Measurements from ENCODE around the gene ITGB8. TPM values are rescaled to one million over a fixed set of nuclear protein-coding genes. Genes with fewer than 3 reads are reported as not detected.

Gene ITGB8
- polyA plus RNA-seq, 6 donors from 2014 or later = not detected

DNA sequence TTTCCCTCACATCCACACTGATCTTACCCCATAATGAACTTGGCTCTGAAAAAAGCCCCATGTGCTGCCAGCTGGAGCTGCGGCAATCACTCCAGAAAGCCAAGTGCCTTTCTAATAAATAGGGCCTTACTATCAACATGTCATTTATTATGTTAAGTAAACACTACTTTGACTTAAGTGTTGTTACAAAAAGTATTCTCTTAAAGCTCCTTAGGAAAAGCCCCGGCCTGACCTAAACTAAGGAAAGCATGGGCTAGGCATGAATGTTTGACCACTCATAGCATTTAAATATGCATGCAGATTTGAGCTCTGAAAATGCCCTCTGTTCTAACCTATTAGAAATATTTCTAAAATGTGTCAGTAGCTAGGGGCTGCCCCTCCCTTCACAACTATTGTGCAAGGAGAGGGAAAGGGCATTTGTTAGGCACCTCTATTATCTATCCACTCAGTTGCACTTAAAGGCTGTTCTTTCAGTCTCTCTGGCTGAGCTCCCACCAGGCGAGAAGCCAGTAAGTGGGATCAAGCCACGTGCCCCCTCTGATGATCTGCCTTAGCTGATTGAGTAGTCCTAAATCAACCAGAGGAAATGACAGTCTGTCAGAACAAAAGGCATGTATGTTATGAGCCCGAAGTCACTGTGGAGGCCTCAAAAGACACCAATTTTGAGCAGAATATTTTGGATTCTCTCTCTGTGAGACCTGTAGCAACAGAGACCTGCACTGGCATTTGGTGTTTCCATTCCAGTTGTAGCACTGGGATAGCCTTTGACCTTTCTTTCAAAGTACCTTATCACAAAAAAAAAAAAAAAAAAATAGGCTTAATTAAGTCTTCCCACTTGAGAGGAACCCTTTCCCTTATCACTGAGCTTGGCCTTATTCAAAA lies 77.1 kb downstream of the ITGB8 start:
- no peak for ATAC-seq (ENCODE audit: low read depth in 2 of 2)
- no peaks in the 10 kb centered on the region for H3K9me3 Mint-ChIP-seq

DNA sequence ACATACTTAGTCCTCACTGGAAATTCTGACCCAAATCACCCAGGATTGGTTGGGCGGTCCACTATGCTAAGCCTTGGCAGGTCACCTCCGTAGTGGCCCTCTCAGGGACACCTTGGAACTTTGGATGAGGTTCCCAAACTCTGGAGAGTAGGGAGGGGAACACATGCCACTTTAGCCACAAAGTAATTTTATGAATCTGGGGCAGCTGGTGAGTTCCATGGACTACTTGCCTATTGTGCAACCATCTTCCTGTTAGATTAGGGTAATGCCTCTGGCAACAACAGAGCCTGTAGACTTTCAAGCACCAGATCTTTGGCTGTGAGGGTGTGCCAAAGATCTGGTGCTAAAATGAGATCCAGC lies 77.7 kb downstream of the ITGB8 start:
- DNase-seq = no peak
- H3K4me3 Mint-ChIP-seq = no peak overlapping the region
- H3K36me3 Mint-ChIP-seq = no peaks in the 10 kb centered on the region
- H3K27me3 Mint-ChIP-seq = no peaks in the 10 kb centered on the region
- no peaks in the 10 kb centered on the region for H3K4me1 Mint-ChIP-seq
- ATAC-seq (ENCODE audit: low read depth in 2 of 2) = no peak
- no peaks in the 10 kb centered on the region for H3K9me3 Mint-ChIP-seq
- no peak overlapping the region for H3K27ac Mint-ChIP-seq

More for the DNA sequence above, 77.1 kb downstream of the ITGB8 start:
- Mint-ChIP-seq H3K27me3 (no peaks in the 10 kb centered on the region), H3K36me3 (no peaks in the 10 kb centered on the region), H3K4me3 (no peak overlapping the region), H3K27ac (peak overlapping the region in 2 of 6 donors; percentile 13 to 34), H3K4me1 (no peaks in the 10 kb centered on the region)
- DNase-seq = no peak

DNA sequence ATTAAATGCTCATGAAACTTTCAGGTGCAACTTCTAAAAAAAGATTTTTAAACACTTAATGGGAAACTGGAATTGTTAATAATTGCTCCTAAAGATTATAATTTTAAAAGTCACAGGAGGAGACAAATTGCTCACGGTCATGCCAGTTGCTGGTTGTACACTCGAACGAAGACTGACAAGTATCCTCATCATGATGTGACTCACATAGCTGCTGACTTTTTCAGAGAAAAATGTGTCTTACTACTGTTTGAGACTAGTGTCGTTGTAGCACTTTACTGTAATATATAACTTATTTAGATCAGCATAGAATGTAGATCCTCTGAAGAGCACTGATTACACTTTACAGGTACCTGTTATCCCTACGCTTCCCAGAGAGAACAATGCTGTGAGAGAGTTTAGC lies 79.3 kb downstream of the ITGB8 start:
- no peak overlapping the region for H3K27ac Mint-ChIP-seq
- no peaks in the 10 kb centered on the region for H3K36me3 Mint-ChIP-seq
- DNase-seq (no peak), ATAC-seq (ENCODE audit: low read depth in 2 of 2) (no peak)
- no peaks in the 10 kb centered on the region for H3K9me3 Mint-ChIP-seq
- H3K4me1 Mint-ChIP-seq = no peaks in the 10 kb centered on the region
- H3K27me3 Mint-ChIP-seq = no peaks in the 10 kb centered on the region
- H3K4me3 Mint-ChIP-seq = no peak overlapping the region

DNA sequence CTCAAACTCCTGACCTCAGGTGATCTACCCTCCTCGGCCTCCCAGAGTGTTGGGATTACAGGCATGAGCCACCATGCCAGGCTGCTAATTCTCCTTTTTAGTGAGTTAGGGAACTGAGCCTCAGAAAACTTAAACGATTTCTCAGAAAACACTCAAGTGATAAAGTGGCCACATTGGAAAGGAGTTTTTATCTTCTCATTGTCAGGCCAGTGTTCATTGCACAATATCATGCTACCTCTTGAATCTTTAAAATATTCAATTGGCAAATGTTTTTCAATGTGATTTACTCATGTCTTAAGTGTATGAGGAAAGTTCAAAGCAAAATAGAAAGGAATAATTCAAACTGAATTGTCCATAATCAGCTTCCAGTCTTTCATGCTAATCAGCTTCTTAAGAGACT lies 80.7 kb downstream of the ITGB8 start:
- Mint-ChIP-seq H3K27ac (peak overlapping the region in 1 of 6 donors; percentile 21), H3K9me3 (no peaks in the 10 kb centered on the region), H3K4me3 (no peak overlapping the region), H3K4me1 (no peaks in the 10 kb centered on the region), H3K36me3 (no peaks in the 10 kb centered on the region), H3K27me3 (no peaks in the 10 kb centered on the region)
- no peak for ATAC-seq (ENCODE audit: low read depth in 2 of 2)
- DNase-seq = no peak

DNA sequence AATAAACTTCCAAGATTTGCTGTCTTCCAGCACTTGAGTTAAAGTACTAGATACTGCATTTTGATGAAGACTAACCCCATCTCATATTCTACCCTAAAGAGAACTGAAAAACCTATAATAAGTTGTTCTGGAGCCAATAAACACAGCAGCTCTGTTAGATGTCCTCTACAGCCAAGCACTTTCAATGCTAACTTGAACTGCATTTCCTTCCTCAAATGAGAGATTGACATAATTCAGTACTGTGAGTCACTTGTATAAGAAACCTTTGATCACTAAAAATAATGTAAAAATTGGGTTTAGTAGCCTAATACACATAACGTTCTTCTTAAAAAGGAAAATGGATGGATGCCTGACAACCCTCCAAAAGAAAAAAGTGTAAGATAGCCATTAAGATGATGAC lies 81.3 kb downstream of the ITGB8 start:
- H3K27ac Mint-ChIP-seq = no peak overlapping the region
- no peak overlapping the region for H3K4me3 Mint-ChIP-seq
- no peaks in the 10 kb centered on the region for H3K9me3 Mint-ChIP-seq
- ATAC-seq (ENCODE audit: low read depth in 2 of 2) (no peak), DNase-seq (no peak)
- no peaks in the 10 kb centered on the region for H3K27me3 Mint-ChIP-seq
- H3K4me1 Mint-ChIP-seq = no peaks in the 10 kb centered on the region
- H3K36me3 Mint-ChIP-seq = no peaks in the 10 kb centered on the region

DNA sequence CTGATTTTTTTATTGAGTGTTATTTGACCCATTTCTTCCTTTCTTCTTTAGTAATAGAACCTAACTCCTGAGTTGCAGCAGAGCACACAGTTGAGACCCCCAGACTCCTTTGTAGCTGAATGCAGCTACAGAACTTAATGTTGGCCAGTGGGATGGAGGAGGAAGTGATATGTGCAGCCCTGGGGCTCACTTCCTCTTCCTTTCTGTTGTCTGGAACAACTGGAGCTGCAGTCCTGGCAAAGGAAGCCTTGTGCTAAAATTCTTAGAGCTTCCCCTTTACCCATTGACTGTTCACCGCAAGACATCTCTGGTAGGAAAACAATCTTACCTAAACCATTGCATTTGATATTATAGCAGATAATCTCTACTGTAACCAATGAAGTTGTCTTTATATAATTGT lies 86.6 kb downstream of the ITGB8 start:
- no peak overlapping the region for H3K27ac Mint-ChIP-seq
- H3K4me1 Mint-ChIP-seq = peaks cover 0 to 3% (median 0%) of the 10 kb centered on the region in 3 donors
- ATAC-seq (ENCODE audit: low read depth in 2 of 2) = peak in 1 of 2 donors; percentile 37
- no peak for DNase-seq
- no peaks in the 10 kb centered on the region for H3K36me3 Mint-ChIP-seq
- no peaks in the 10 kb centered on the region for H3K27me3 Mint-ChIP-seq
- H3K9me3 Mint-ChIP-seq = no peaks in the 10 kb centered on the region
- H3K4me3 Mint-ChIP-seq = no peak overlapping the region

DNA sequence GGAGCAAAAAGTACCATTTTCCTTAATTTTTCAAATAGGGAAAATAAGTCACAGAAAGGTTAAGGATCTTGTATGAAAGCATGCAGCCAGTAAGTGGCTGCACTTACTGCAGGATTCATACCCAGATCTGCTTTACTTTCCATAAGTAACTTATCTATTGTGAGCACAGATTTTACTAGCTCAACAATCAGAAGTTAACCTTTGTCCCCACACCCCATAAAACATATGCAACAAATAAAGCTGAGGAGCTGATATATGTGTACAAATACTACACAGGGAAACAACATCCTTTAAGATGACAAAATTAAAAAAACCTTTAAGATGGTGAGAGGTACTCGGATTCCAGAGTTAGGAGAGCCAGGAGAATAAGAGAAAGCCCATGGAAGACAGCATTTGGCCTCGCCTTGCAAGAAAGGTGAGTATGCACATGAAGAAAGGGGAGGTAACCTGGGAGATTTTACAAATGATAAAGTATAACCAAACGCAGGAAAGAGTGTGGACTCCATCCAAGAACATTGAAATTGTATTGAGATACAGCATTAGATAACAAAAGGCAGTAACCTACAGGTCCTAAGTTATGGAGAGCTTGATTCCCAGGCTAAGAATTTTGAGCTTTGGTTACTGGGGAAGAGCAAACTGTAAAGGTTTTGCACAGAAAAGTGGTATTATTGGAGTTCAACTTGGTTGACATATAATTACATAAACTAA lies 87.1 kb downstream of the ITGB8 start:
- no peaks in the 10 kb centered on the region for H3K9me3 Mint-ChIP-seq

DNA sequence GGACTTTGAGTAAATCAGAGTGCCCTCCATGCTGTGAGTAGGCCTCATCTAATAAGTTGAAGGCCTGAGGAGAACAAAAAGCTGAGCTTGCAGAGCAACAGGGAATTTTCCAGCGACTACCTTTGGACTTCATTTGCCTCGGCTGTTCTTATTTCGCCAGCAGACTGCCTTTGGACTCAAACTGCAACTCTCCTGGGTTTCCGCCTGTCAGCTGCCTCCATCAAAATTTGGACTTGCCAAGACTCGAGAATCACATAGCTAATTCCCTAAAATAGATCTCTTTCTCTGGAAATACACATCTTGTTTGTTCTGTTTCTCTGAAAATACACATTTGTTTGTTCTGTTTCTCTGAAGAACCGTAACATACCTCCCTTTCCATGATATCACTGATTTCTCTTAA lies 93.8 kb downstream of the ITGB8 start:
- H3K9me3 Mint-ChIP-seq = peaks cover 0 to 18% (median 0%) of the 10 kb centered on the region in 7 donors
- no peak overlapping the region for H3K4me3 Mint-ChIP-seq
- H3K27me3 Mint-ChIP-seq = peaks cover 0 to 3% (median 2%) of the 10 kb centered on the region in 3 donors
- H3K36me3 Mint-ChIP-seq = no peaks in the 10 kb centered on the region
- H3K27ac Mint-ChIP-seq = no peak overlapping the region
- no peak for ATAC-seq (ENCODE audit: low read depth in 2 of 2)
- no peak for DNase-seq
- no peaks in the 10 kb centered on the region for H3K4me1 Mint-ChIP-seq

More for the DNA sequence above, 87.1 kb downstream of the ITGB8 start:
- ATAC-seq (ENCODE audit: low read depth in 2 of 2) (no peak), DNase-seq (no peak)
- Mint-ChIP-seq H3K27me3 (no peaks in the 10 kb centered on the region), H3K4me1 (peaks cover 0 to 3% (median 0%) of the 10 kb centered on the region in 3 donors), H3K4me3 (no peak overlapping the region), H3K27ac (no peak overlapping the region), H3K36me3 (no peaks in the 10 kb centered on the region)

DNA sequence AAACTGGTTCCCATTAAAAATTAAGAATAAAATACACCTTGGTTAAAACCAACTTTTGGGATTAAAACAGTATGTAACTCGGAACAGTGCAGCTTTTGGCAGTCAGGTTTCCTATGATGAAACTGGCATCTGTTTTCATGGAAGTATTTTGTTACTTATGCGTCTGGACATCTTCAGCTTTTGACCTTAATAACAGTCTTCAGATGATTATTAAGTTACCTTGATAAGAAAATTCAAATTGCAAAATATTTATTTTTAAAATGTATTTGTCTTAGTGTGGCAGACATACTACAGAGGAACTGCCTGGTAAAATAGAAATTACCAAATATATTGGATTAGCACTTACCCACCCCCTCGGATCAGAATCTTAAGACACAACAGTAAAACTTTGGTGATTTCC lies 100.0 kb downstream of the ITGB8 start:
- H3K4me3 Mint-ChIP-seq = no peak overlapping the region
- ATAC-seq (ENCODE audit: low read depth in 2 of 2) (no peak), DNase-seq (no peak)
- H3K27ac Mint-ChIP-seq = no peak overlapping the region
- H3K36me3 Mint-ChIP-seq = no peaks in the 10 kb centered on the region
- H3K27me3 Mint-ChIP-seq = peaks cover 6 to 27% (median 11%) of the 10 kb centered on the region in 3 donors
- no peaks in the 10 kb centered on the region for H3K4me1 Mint-ChIP-seq
- peaks cover 0 to 16% (median 0%) of the 10 kb centered on the region in 7 donors for H3K9me3 Mint-ChIP-seq

DNA sequence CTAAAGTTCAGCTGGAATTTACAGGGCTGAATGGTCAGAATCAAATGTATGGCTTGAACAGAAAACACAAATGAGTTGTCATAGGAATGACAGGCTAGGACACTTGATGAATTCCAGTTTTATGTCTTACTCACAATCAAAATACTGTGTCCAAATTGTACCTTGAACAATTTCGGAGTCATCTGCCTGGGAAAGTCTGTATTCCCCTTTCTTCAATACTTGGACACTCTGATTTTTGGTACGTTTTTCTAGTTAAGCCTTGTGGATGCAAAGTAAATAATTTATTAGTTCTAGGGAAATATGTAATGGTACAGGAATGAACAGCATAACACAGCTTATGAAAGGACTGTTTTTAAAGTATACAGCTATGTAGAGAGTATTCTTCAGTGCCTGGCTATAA lies 100.4 kb downstream of the ITGB8 start:
- H3K27ac Mint-ChIP-seq = no peak overlapping the region
- H3K9me3 Mint-ChIP-seq = peaks cover 0 to 11% (median 0%) of the 10 kb centered on the region in 7 donors
- H3K4me1 Mint-ChIP-seq = no peaks in the 10 kb centered on the region
- ATAC-seq (ENCODE audit: low read depth in 2 of 2) = no peak
- no peaks in the 10 kb centered on the region for H3K36me3 Mint-ChIP-seq
- no peak overlapping the region for H3K4me3 Mint-ChIP-seq
- DNase-seq = no peak
- H3K27me3 Mint-ChIP-seq = peaks cover 6 to 27% (median 11%) of the 10 kb centered on the region in 3 donors

DNA sequence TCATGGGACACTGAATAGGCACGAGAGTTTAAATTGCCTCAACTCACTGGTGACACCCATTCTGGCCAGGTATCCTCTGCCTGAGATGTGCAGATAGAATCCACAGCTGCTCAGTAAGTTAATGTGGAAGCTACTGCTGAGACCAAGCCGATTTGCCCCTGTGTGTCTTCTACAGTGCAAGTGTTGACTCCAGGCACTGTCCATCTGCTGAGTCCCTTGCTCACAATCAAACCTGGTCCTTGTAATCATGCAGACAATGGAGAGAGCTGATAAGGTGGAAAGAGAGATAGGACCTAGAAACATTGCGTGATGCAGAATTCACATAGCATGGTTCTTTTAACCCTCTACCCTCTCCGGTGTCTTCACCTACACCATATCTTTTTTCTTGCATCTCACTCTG lies 101.4 kb downstream of the ITGB8 start:
- no peak overlapping the region for H3K27ac Mint-ChIP-seq
- peaks cover 6 to 27% (median 11%) of the 10 kb centered on the region in 3 donors for H3K27me3 Mint-ChIP-seq
- no peaks in the 10 kb centered on the region for H3K36me3 Mint-ChIP-seq
- H3K9me3 Mint-ChIP-seq = peaks cover 0 to 2% (median 0%) of the 10 kb centered on the region in 7 donors
- H3K4me3 Mint-ChIP-seq = no peak overlapping the region
- ATAC-seq (ENCODE audit: low read depth in 2 of 2) (no peak), DNase-seq (no peak)
- H3K4me1 Mint-ChIP-seq = peaks cover 0 to under 1% (median 0%) of the 10 kb centered on the region in 3 donors

DNA sequence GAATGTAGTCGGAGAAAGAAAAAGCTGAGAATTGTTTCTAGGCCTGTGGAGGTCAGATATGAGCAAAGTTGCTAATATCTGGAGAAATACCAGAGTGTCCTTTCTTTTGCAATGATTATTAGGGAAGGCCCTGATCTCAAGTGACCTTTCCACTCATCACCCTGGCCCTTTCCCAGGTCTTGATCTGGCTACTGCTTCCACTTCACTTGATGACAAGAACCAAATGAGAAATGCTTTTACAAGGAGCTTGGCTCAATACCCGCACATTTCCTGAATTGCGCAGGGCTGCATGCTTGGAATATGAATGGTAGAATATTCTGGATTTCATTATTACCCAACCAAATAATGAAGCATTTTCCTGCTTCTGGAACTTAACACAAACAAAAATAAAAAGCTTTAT lies 104.6 kb downstream of the ITGB8 start:
- DNase-seq = no peak
- H3K9me3 Mint-ChIP-seq = no peaks in the 10 kb centered on the region
- peaks cover 4 to 18% (median 6%) of the 10 kb centered on the region in 3 donors for H3K27me3 Mint-ChIP-seq
- no peak overlapping the region for H3K4me3 Mint-ChIP-seq
- peaks cover 18 to 33% (median 24%) of the 10 kb centered on the region in 3 donors for H3K4me1 Mint-ChIP-seq
- H3K36me3 Mint-ChIP-seq = no peaks in the 10 kb centered on the region
- no peak for ATAC-seq (ENCODE audit: low read depth in 2 of 2)
- H3K27ac Mint-ChIP-seq = peak overlapping the region in 1 of 6 donors; percentile 24

DNA sequence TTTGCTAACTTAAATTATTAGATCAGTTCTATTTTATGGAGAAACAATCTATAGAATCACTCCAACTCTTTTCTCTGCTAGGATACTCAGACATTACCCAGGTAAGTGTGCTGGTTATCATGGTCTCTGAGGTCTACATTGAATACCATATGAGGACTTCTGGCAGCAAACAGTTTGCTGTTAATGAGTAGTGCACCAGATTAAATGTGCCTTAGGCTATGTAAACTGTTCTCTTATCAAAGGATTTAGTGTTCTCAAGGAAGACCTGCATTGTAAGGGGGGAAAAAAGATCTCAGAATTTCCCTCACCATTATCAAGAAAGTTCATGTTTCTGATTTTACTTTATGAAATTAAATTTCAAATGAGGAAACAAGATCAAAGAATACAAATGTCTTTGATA lies 107.5 kb downstream of the ITGB8 start:
- peak overlapping the region in 5 of 8 donors; percentile 39 to 74 (median 63) for H3K4me3 Mint-ChIP-seq
- peaks cover 23 to 45% (median 30%) of the 10 kb centered on the region in 3 donors for H3K4me1 Mint-ChIP-seq

More for the DNA sequence above, 107.5 kb downstream of the ITGB8 start:
- DNase-seq = no peak
- Mint-ChIP-seq H3K27ac (peak overlapping the region in 5 of 6 donors; percentile 9 to 60 (median 39)), H3K27me3 (peaks cover 3 to 18% (median 4%) of the 10 kb centered on the region in 3 donors), H3K9me3 (no peaks in the 10 kb centered on the region), H3K36me3 (no peaks in the 10 kb centered on the region)
- ATAC-seq (ENCODE audit: low read depth in 2 of 2) = no peak
